ENCODE data around the gene CD46.
A peak's percentile ranks its signal among the peaks of the same experiment; 100 is the strongest.

CD46 gene

GRCh38 chr1:207798847-207799246, 47.0 kb downstream of the CD46 start:
- no peak for DNase-seq

- no peak for DNase-seq
Observed at GRCh38 chr1:207799989-207800648, 48.3 kb downstream of the CD46 start.

- no peak for DNase-seq
Observed at GRCh38 chr1:207801819-207802218, 50.0 kb downstream of the CD46 start.

- DNase-seq: no peak
Observed at GRCh38 chr1:207803678-207804077, 51.8 kb downstream of the CD46 start.

- no peak for DNase-seq
Observed at GRCh38 chr1:207804721-207805468, 53.0 kb downstream of the CD46 start.

- peak; percentile 42 for DNase-seq
Observed at GRCh38 chr1:207805841-207806421, 54.1 kb downstream of the CD46 start.

GRCh38 chr1:207806531-207807325, 54.9 kb downstream of the CD46 start:
- DNase-seq: no peak

- no peak for DNase-seq
Observed at GRCh38 chr1:207807326-207807689, 55.5 kb downstream of the CD46 start.

- no peak for DNase-seq
Observed at GRCh38 chr1:207807690-207808321, 56.0 kb downstream of the CD46 start.

GRCh38 chr1:207808322-207808705, 56.5 kb downstream of the CD46 start:
- DNase-seq: no peak

- DNase-seq: no peak
Observed at GRCh38 chr1:207808911-207809555, 57.2 kb downstream of the CD46 start.

GRCh38 chr1:207810173-207810572, 58.3 kb downstream of the CD46 start:
- no peak for DNase-seq

GRCh38 chr1:207810606-207811295, 58.9 kb downstream of the CD46 start:
- DNase-seq: no peak

GRCh38 chr1:207811319-207811718, 59.5 kb downstream of the CD46 start:
- no peak for DNase-seq

- DNase-seq: no peak
Observed at GRCh38 chr1:207811920-207812720, 60.3 kb downstream of the CD46 start.

- no peak for DNase-seq
Observed at GRCh38 chr1:207812778-207813511, 61.1 kb downstream of the CD46 start.

- DNase-seq: no peak
Observed at GRCh38 chr1:207813512-207813881, 61.6 kb downstream of the CD46 start.

- DNase-seq: no peak
Observed at GRCh38 chr1:207813946-207814345, 62.1 kb downstream of the CD46 start.

- DNase-seq: no peak
Observed at GRCh38 chr1:207814469-207814868, 62.6 kb downstream of the CD46 start.

GRCh38 chr1:207815466-207815865, 63.6 kb downstream of the CD46 start:
- DNase-seq: no peak
